Trophoblast cell (in vitro differentiated cells and primary cell): ENCODE results near the gene PLOD3.
A peak's percentile ranks its signal among the peaks of the same experiment; 100 is the strongest.

Experiments used
- DNase-seq, 2 donors: peaks; one replicate each; pipeline ENCODE4 v3.0.0-alpha.2; 2016
- H2AFZ ChIP-seq: 2 replicates; pipeline ENCODE4 v1.6.1; 2013; ENCODE audit warnings: low read length, moderate library complexity, mild to moderate bottlenecking; ENCODE audit not compliant: insufficient read depth, poor library complexity
- H2AK5ac ChIP-seq: 2 replicates; pipeline ENCODE4 v1.6.1; 2013; ENCODE audit warnings: mild to moderate bottlenecking, low read length
- H2BK120ac ChIP-seq: 2 replicates; pipeline ENCODE4 v1.6.1; 2013; ENCODE audit warnings: low read length, mild to moderate bottlenecking, moderate library complexity; ENCODE audit not compliant: insufficient read depth, poor library complexity
- H2BK12ac ChIP-seq: 2 replicates; pipeline ENCODE4 v1.6.1; 2013; ENCODE audit warnings: mild to moderate bottlenecking, low read length, moderate library complexity
- H2BK5ac ChIP-seq: 2 replicates; pipeline ENCODE4 v1.6.1; 2013; ENCODE audit warnings: low read length, low read depth, moderate library complexity, mild to moderate bottlenecking; ENCODE audit not compliant: poor library complexity
- H3K14ac ChIP-seq: 2 replicates; pipeline ENCODE4 v1.6.1; 2013; ENCODE audit warnings: mild to moderate bottlenecking, low read length
- H3K18ac ChIP-seq: 2 replicates; pipeline ENCODE4 v1.6.1; 2013; ENCODE audit warnings: mild to moderate bottlenecking, low read length
- H3K23ac ChIP-seq: 2 replicates; pipeline ENCODE4 v1.6.1; 2013; ENCODE audit warnings: low read length
- H3K27ac ChIP-seq: 2 replicates; pipeline ENCODE4 v1.5.1; 2013; ENCODE audit warnings: low read depth, mild to moderate bottlenecking, inconsistent platforms, low read length, moderate library complexity
- H3K27me3 ChIP-seq: 2 replicates; pipeline ENCODE4 v1.6.1; 2013; ENCODE audit warnings: inconsistent platforms, mild to moderate bottlenecking, low read length, moderate library complexity; ENCODE audit not compliant: insufficient read depth
- H3K36me3 ChIP-seq, 2 experiments: 1 replicate in 1 of 2; 2 replicates in 1 of 2; pipeline ENCODE4 v1.6.1; 2013; ENCODE audit warnings: low read length in 2 of 2, mild to moderate bottlenecking in 2 of 2, moderate library complexity in 1 of 2; ENCODE audit not compliant: insufficient read depth in 2 of 2, control insufficient read depth in 1 of 2
- H3K4ac ChIP-seq: 2 replicates; pipeline ENCODE4 v1.6.1; 2013; ENCODE audit warnings: low read depth, mild to moderate bottlenecking, low read length, moderate library complexity
- H3K4me1 ChIP-seq, 2 experiments: 1 replicate in 1 of 2; 2 replicates in 1 of 2; pipeline ENCODE4 v1.6.1; 2013; ENCODE audit warnings: low read length in 2 of 2, mild to moderate bottlenecking in 2 of 2, moderate library complexity in 1 of 2; ENCODE audit not compliant: insufficient read depth in 2 of 2, control insufficient read depth in 1 of 2
- H3K4me2 ChIP-seq: 2 replicates; pipeline ENCODE4 v1.6.1; 2013; ENCODE audit warnings: inconsistent platforms, mild to moderate bottlenecking, low read length, moderate library complexity
- H3K4me3 ChIP-seq: 2 replicates; pipeline ENCODE4 v1.5.1; 2013; ENCODE audit warnings: mild to moderate bottlenecking, low read depth, low read length, inconsistent platforms
- H3K79me1 ChIP-seq: one replicate; pipeline ENCODE4 v1.6.1; 2013; ENCODE audit warnings: low read length
- H3K79me2 ChIP-seq: 2 replicates; pipeline ENCODE4 v1.6.1; 2013; ENCODE audit warnings: low read length, mild to moderate bottlenecking; ENCODE audit not compliant: control insufficient read depth, insufficient read depth, poor library complexity
- H3K9ac ChIP-seq: 2 replicates; pipeline ENCODE4 v1.6.1; 2013; ENCODE audit warnings: mild to moderate bottlenecking, low read length
- H3K9me3 ChIP-seq: 2 replicates; pipeline ENCODE4 v1.6.1; 2013; ENCODE audit warnings: low read depth, mild to moderate bottlenecking, control low read depth, inconsistent platforms, low read length; ENCODE audit not compliant: insufficient read depth
- H4K12ac ChIP-seq: 2 replicates; pipeline ENCODE4 v1.6.1; 2013; ENCODE audit warnings: low read depth, mild to moderate bottlenecking, low read length, moderate library complexity
- H4K8ac ChIP-seq: 2 replicates; pipeline ENCODE4 v1.6.1; 2013; ENCODE audit warnings: low read depth, mild to moderate bottlenecking, low read length, moderate library complexity
- H4K91ac ChIP-seq: one replicate; pipeline ENCODE4 v1.6.1; 2013; ENCODE audit warnings: low read depth, mild to moderate bottlenecking, low read length, moderate library complexity
- WGBS: extraction: QIAGEN DNeasy Blood & Tissue Kit; methylation state at CpG from one replicate; pipeline ENCODE4 v1.1.7; 2013; ENCODE audit warnings: missing lambda C conversion rate; ENCODE audit not compliant: insufficient read length, insufficient coverage; ENCODE audit errors: extremely low coverage; 5-methylcytosine and 5-hydroxymethylcytosine counted together

The PLOD3 gene

GRCh38 chr7:101165958-101166647 lies 51.3 kb downstream of the PLOD3 start:
- Histone ChIP-seq H4K91ac (no peak overlapping the region), H2AK5ac (no peak overlapping the region), H3K79me1 (peaks cover 8% of the 10 kb centered on the region), H3K4ac (no peak overlapping the region), H3K18ac (no peak overlapping the region), H2BK120ac (no peak overlapping the region), H3K9me3 (no peaks in the 10 kb centered on the region), H4K8ac (no peak overlapping the region), H2AFZ (no peak overlapping the region), H3K4me1 (peaks cover 48 to 67% of the 10 kb centered on the region in 2 experiments), H3K14ac (no peak overlapping the region), H3K4me3 (no peak overlapping the region), H2BK5ac (no peak overlapping the region), H2BK12ac (no peak overlapping the region), H3K27me3 (peaks cover 22% of the 10 kb centered on the region), H3K36me3 (no peaks in the 10 kb centered on the region), H3K79me2 (no peaks in the 10 kb centered on the region), H3K23ac (no peak overlapping the region), H3K4me2 (peak overlapping the region; percentile 66), H4K12ac (no peak overlapping the region), H3K9ac (no peak overlapping the region), H3K27ac (no peak overlapping the region)
- WGBS, result no CpG with 5 or more reads among the region's 38 CpGs
- DNase-seq, result no peak

- H3K27ac ChIP-seq, result no peak within 1 kb of the TSS
- peaks cover 10% of the 10 kb centered on the region for H3K79me1 ChIP-seq
- no peak within 1 kb of the TSS for H4K91ac ChIP-seq
- H3K14ac ChIP-seq, result no peak within 1 kb of the TSS
- no peak within 1 kb of the TSS for H2BK120ac ChIP-seq
- H3K4me2 ChIP-seq, result peak within 1 kb of the TSS; percentile 70
- no CpG with 5 or more reads among the region's 74 CpGs for WGBS
- no peak within 1 kb of the TSS for H3K18ac ChIP-seq
- no peak within 1 kb of the TSS for H2BK12ac ChIP-seq
- no peak within 1 kb of the TSS for H3K4me3 ChIP-seq
- H3K27me3 ChIP-seq, result peaks cover 14% of the 10 kb centered on the region
- peaks cover 49 to 71% of the 10 kb centered on the region in 2 experiments for H3K4me1 ChIP-seq
- no peak within 1 kb of the TSS for H2BK5ac ChIP-seq
- H3K9ac ChIP-seq, result no peak within 1 kb of the TSS
- H3K79me2 ChIP-seq, result no peaks in the 10 kb centered on the region
- H3K4ac ChIP-seq, result no peak within 1 kb of the TSS
- peak within 1 kb of the TSS; percentile 18 for H2AFZ ChIP-seq
- no peaks in the 10 kb centered on the region for H3K9me3 ChIP-seq
- H4K8ac ChIP-seq, result no peak within 1 kb of the TSS
- peak; percentile 89 to 97 for DNase-seq
- no peak within 1 kb of the TSS for H4K12ac ChIP-seq
- H3K23ac ChIP-seq, result no peak within 1 kb of the TSS
- peaks cover 1% of the 10 kb centered on the region in 2 experiments for H3K36me3 ChIP-seq
- no peak within 1 kb of the TSS for H2AK5ac ChIP-seq
These were observed 52.1 kb downstream of the PLOD3 start, which contains the start of gene VGF for GRCh38 chr7:101165075-101165957. Gene VGF (minus strand): TSS chr7:101165569. CDS start chr7:101164843, 726 bp downstream.

GRCh38 chr7:101164071-101164840 lies 53.1 kb downstream of the PLOD3 start:
- Histone ChIP-seq H3K23ac (no peak overlapping the region), H4K91ac (peak overlapping the region; percentile 56), H2AFZ (peak overlapping the region; percentile 18), H4K8ac (no peak overlapping the region), H3K27ac (peak overlapping the region; percentile 45), H2BK5ac (no peak overlapping the region), H2BK12ac (no peak overlapping the region), H3K18ac (no peak overlapping the region), H3K4ac (no peak overlapping the region), H3K9me3 (no peaks in the 10 kb centered on the region), H3K79me1 (peaks cover 14% of the 10 kb centered on the region), H3K36me3 (peaks cover 7% of the 10 kb centered on the region in 2 experiments), H3K14ac (no peak overlapping the region), H3K4me1 (peaks cover 55 to 75% of the 10 kb centered on the region in 2 experiments), H3K79me2 (no peaks in the 10 kb centered on the region), H3K4me2 (peak overlapping the region; percentile 70), H3K27me3 (peaks cover 9% of the 10 kb centered on the region), H2BK120ac (no peak overlapping the region), H3K9ac (no peak overlapping the region), H4K12ac (no peak overlapping the region), H3K4me3 (peak overlapping the region; percentile 65), H2AK5ac (no peak overlapping the region)
- peak; percentile 73 to 75 for DNase-seq
- no CpG with 5 or more reads among the region's 75 CpGs for WGBS
